GM21447 (cell line): ENCODE measurements around the gene RSU1.
"Not testable (repeated sequence)": the region's sequence is repeated elsewhere in the genome, so short reads cannot be mapped to it uniquely, and the experiment has no call there.

ENCODE experiments used
- ATAC-seq: cut with Tn5 transposase; IDR thresholded peaks from one replicate; pipeline ENCODE4 v1.9.1; 2021; ENCODE audit not compliant: unreplicated experiment

Gene RSU1

GRCh38 chr10:16788125-16788524 lies 29.1 kb downstream of the RSU1 start:
- peak; percentile 7 for ATAC-seq

- peak; percentile 85 for ATAC-seq
Measured at GRCh38 chr10:16787361-16787791, 29.8 kb downstream of the RSU1 start.

GRCh38 chr10:16780338-16780880 lies 36.8 kb downstream of the RSU1 start:
- no peak for ATAC-seq

- peak; percentile 70 for ATAC-seq
Measured at GRCh38 chr10:16779384-16779915, 37.8 kb downstream of the RSU1 start.

GRCh38 chr10:16777473-16778370 lies 39.5 kb downstream of the RSU1 start:
- peak; percentile 64 for ATAC-seq

GRCh38 chr10:16776896-16777295 lies 40.3 kb downstream of the RSU1 start:
- no peak for ATAC-seq

GRCh38 chr10:16773334-16773733 lies 43.9 kb downstream of the RSU1 start:
- ATAC-seq, result no peak

- no peak for ATAC-seq
Measured at GRCh38 chr10:16770670-16771069, 46.6 kb downstream of the RSU1 start.

GRCh38 chr10:16770141-16770540 lies 47.1 kb downstream of the RSU1 start:
- no peak for ATAC-seq

- no peak for ATAC-seq
Measured at GRCh38 chr10:16769331-16769730, 47.9 kb downstream of the RSU1 start.

GRCh38 chr10:16768702-16769101 lies 48.5 kb downstream of the RSU1 start:
- no peak for ATAC-seq

GRCh38 chr10:16765509-16766375 lies 51.5 kb downstream of the RSU1 start:
- ATAC-seq, result peak; percentile 60

- ATAC-seq, result no peak
Measured at GRCh38 chr10:16761300-16761699, 55.9 kb downstream of the RSU1 start.

GRCh38 chr10:16756561-16757221 lies 60.5 kb downstream of the RSU1 start:
- ATAC-seq, result no peak

GRCh38 chr10:16754765-16755164 lies 62.5 kb downstream of the RSU1 start:
- no peak for ATAC-seq

GRCh38 chr10:16752849-16753248 lies 64.4 kb downstream of the RSU1 start:
- not testable (repeated sequence) for ATAC-seq

- no peak for ATAC-seq
Measured at GRCh38 chr10:16752099-16752498, 65.1 kb downstream of the RSU1 start.

GRCh38 chr10:16751244-16751643 lies 66.0 kb downstream of the RSU1 start:
- no peak for ATAC-seq

GRCh38 chr10:16750461-16750860 lies 66.8 kb downstream of the RSU1 start:
- no peak for ATAC-seq

- no peak for ATAC-seq
Measured at GRCh38 chr10:16748749-16749148, 68.5 kb downstream of the RSU1 start.

GRCh38 chr10:16746856-16747255 lies 70.4 kb downstream of the RSU1 start:
- ATAC-seq, result no peak
